H9 (cell line): ENCODE data around the gene ARHGAP22. TPM values are rescaled to one million over a fixed set of nuclear protein-coding genes. Genes with fewer than 3 reads are reported as not detected.

Experiments
- DNase-seq: peaks from one replicate; pipeline ENCODE4 v3.0.0-alpha.2; 2017
- H2AFZ ChIP-seq: one replicate; pipeline ENCODE4 v1.6.1; 2013; ENCODE audit warnings: mild to moderate bottlenecking, low read length, control low read depth, moderate library complexity
- H2AK5ac ChIP-seq: 2 replicates; pipeline ENCODE4 v1.6.1; 2013; ENCODE audit warnings: low read length, control low read depth, mixed read lengths; ENCODE audit not compliant: insufficient read length
- H2BK120ac ChIP-seq: one replicate; pipeline ENCODE4 v1.6.1; 2013; ENCODE audit warnings: low read depth, mild to moderate bottlenecking, low read length, control low read depth, inconsistent platforms; ENCODE audit not compliant: poor library complexity, severe bottlenecking
- H2BK12ac ChIP-seq: 2 replicates; pipeline ENCODE4 v1.6.1; 2013; ENCODE audit warnings: low read length, control low read depth, mixed read lengths, low read depth; ENCODE audit not compliant: insufficient read length
- H2BK15ac ChIP-seq: 2 replicates; pipeline ENCODE4 v1.6.1; 2013; ENCODE audit warnings: low read depth, low read length, control low read depth
- H2BK20ac ChIP-seq: one replicate; pipeline ENCODE4 v1.6.1; 2013; ENCODE audit warnings: low read depth, mild to moderate bottlenecking, low read length, control low read depth, inconsistent platforms; ENCODE audit not compliant: poor library complexity, severe bottlenecking
- H2BK5ac ChIP-seq: 2 replicates; pipeline ENCODE4 v1.6.1; 2013; ENCODE audit warnings: low read length, control low read depth, mixed read lengths; ENCODE audit not compliant: insufficient read length
- H3K14ac ChIP-seq: 2 replicates; pipeline ENCODE4 v1.6.1; 2013; ENCODE audit warnings: low read length, control low read depth; ENCODE audit not compliant: insufficient read depth
- H3K18ac ChIP-seq: 2 replicates; pipeline ENCODE4 v1.6.1; 2013; ENCODE audit warnings: low read depth, mild to moderate bottlenecking, mixed read lengths, low read length, control low read depth; ENCODE audit not compliant: insufficient read length
- H3K23ac ChIP-seq: 2 replicates; pipeline ENCODE4 v1.6.1; 2013; ENCODE audit warnings: low read length, control low read depth, mixed read lengths, low read depth; ENCODE audit not compliant: insufficient read length
- H3K23me2 ChIP-seq: 2 replicates; pipeline ENCODE4 v1.6.1; 2013; ENCODE audit warnings: low read depth, mild to moderate bottlenecking, mixed read lengths, low read length, control low read depth; ENCODE audit not compliant: insufficient read length, poor library complexity, severe bottlenecking
- H3K27ac ChIP-seq: 2 replicates; pipeline ENCODE4 v1.5.1; 2013; ENCODE audit warnings: low read length, control low read depth, mixed read lengths, low read depth; ENCODE audit not compliant: insufficient read length
- H3K27me3 ChIP-seq: 2 replicates; pipeline ENCODE4 v1.6.1; 2013; ENCODE audit warnings: low read length, control low read depth, inconsistent platforms; ENCODE audit not compliant: insufficient read depth
- H3K4ac ChIP-seq: 2 replicates; pipeline ENCODE4 v1.6.1; 2013; ENCODE audit warnings: low read depth, mild to moderate bottlenecking, control low read depth, inconsistent platforms, low read length, moderate library complexity
- H3K4me1 ChIP-seq: 2 replicates; pipeline ENCODE4 v1.6.1; 2013; ENCODE audit warnings: low read length, control low read depth, inconsistent platforms; ENCODE audit not compliant: insufficient read depth
- H3K4me2 ChIP-seq: 2 replicates; pipeline ENCODE4 v1.6.1; 2013; ENCODE audit warnings: low read length, control low read depth, mixed read lengths; ENCODE audit not compliant: insufficient read length, insufficient read depth
- H3K56ac ChIP-seq: 2 replicates; pipeline ENCODE4 v1.6.1; 2013; ENCODE audit warnings: low read depth, mild to moderate bottlenecking, mixed read lengths, low read length, control low read depth; ENCODE audit not compliant: insufficient read length
- H3K79me1 ChIP-seq: 2 replicates; pipeline ENCODE4 v1.6.1; 2013; ENCODE audit warnings: low read depth, mild to moderate bottlenecking, moderate library complexity, low read length, control low read depth, inconsistent platforms; ENCODE audit not compliant: insufficient read depth, poor library complexity, severe bottlenecking
- H3K79me2 ChIP-seq: 2 replicates; pipeline ENCODE4 v1.6.1; 2013; ENCODE audit warnings: low read length, control low read depth, inconsistent platforms; ENCODE audit not compliant: insufficient read depth
- H3K9ac ChIP-seq: 2 replicates; pipeline ENCODE4 v1.6.1; 2013; ENCODE audit warnings: low read length, control low read depth, mixed read lengths; ENCODE audit not compliant: insufficient read length; ENCODE audit errors: extremely low read depth
- H3K9me3 ChIP-seq: one replicate; pipeline ENCODE4 v1.6.1; 2013; ENCODE audit warnings: low read depth, low read length, inconsistent platforms; ENCODE audit not compliant: control insufficient read depth
- H3T11ph ChIP-seq: one replicate; pipeline ENCODE4 v1.6.1; 2013; ENCODE audit warnings: mild to moderate bottlenecking, low read length, control low read depth, inconsistent platforms
- H4K20me1 ChIP-seq: one replicate; pipeline ENCODE4 v1.6.1; 2013; ENCODE audit not compliant: control insufficient read depth, insufficient read length, insufficient read depth
- H4K5ac ChIP-seq: 2 replicates; pipeline ENCODE4 v1.6.1; 2013; ENCODE audit warnings: low read depth, mild to moderate bottlenecking, mixed read lengths, low read length, control low read depth; ENCODE audit not compliant: insufficient read length
- H4K8ac ChIP-seq: replicated peaks from 2 replicates; pipeline ENCODE4 v1.6.1; 2013; ENCODE audit warnings: low read length, control low read depth, mixed read lengths, low read depth; ENCODE audit not compliant: insufficient read length
- H4K91ac ChIP-seq: 2 replicates; pipeline ENCODE4 v1.6.1; 2013; ENCODE audit warnings: low read depth, mild to moderate bottlenecking, moderate library complexity, mixed read lengths, low read length, control low read depth; ENCODE audit not compliant: insufficient read length
- H3K27ac Mint-ChIP-seq, 3 experiments: 2 replicates in 2 of 3; 3 replicates in 1 of 3; pipeline ENCODE4 v1.8.0; 2020 to 2021; ENCODE audit warnings: mixed read lengths in 3 of 3, mild to moderate bottlenecking in 1 of 3, moderate library complexity in 1 of 3
- H3K27me3 Mint-ChIP-seq: 2 replicates; pipeline ENCODE4 v1.8.0; 2021; ENCODE audit warnings: low read depth, mild to moderate bottlenecking, moderate library complexity, mixed read lengths
- H3K36me3 Mint-ChIP-seq, 3 experiments: 2 replicates in 2 of 3; 3 replicates in 1 of 3; pipeline ENCODE4 v1.8.0; 2020 to 2021; ENCODE audit warnings: low read depth in 3 of 3, mixed read lengths in 3 of 3; ENCODE audit not compliant: insufficient read depth in 1 of 3
- H3K4me1 Mint-ChIP-seq, 2 experiments: 2 replicates each; pipeline ENCODE4 v1.8.0; 2020; ENCODE audit warnings: mixed read lengths in 2 of 2
- H3K4me3 Mint-ChIP-seq, 2 experiments: 2 replicates in 1 of 2; 3 replicates in 1 of 2; pipeline ENCODE4 v1.8.0; 2020 to 2021; ENCODE audit warnings: mild to moderate bottlenecking in 2 of 2, mixed read lengths in 2 of 2, moderate library complexity in 1 of 2
- H3K9me3 Mint-ChIP-seq, 2 experiments: 2 replicates in 1 of 2; 3 replicates in 1 of 2; pipeline ENCODE4 v1.8.0; 2020; ENCODE audit warnings: mild to moderate bottlenecking in 2 of 2, mixed read lengths in 2 of 2, moderate library complexity in 1 of 2
- WGBS: extraction: QIAGEN DNeasy Blood & Tissue Kit; methylation state at CpG from one replicate; pipeline ENCODE4 v1.1.7; 2013; ENCODE audit warnings: missing lambda C conversion rate, low lambda C conversion rate, mixed read lengths; ENCODE audit not compliant: insufficient read length; ENCODE audit errors: extremely low coverage; 5-methylcytosine and 5-hydroxymethylcytosine counted together
- total RNA-seq: library from RNA; stranded (reverse); gene quantifications from 2 replicates; pipeline ENCODE4 v1.2.1, GENCODE V29; 2021
- TF ChIP-seq, protein P1 (sequence below): fragments of 200-600 bp; sonication (generic); conservative IDR thresholded peaks from 3 replicates; pipeline ENCODE4 v1.8.0; 2021; ENCODE audit warnings: antibody characterized with exemption, mild to moderate bottlenecking

ARHGAP22 gene
- total RNA-seq, 1 experiment from 2014 or later, result 7.4 TPM

DNA sequence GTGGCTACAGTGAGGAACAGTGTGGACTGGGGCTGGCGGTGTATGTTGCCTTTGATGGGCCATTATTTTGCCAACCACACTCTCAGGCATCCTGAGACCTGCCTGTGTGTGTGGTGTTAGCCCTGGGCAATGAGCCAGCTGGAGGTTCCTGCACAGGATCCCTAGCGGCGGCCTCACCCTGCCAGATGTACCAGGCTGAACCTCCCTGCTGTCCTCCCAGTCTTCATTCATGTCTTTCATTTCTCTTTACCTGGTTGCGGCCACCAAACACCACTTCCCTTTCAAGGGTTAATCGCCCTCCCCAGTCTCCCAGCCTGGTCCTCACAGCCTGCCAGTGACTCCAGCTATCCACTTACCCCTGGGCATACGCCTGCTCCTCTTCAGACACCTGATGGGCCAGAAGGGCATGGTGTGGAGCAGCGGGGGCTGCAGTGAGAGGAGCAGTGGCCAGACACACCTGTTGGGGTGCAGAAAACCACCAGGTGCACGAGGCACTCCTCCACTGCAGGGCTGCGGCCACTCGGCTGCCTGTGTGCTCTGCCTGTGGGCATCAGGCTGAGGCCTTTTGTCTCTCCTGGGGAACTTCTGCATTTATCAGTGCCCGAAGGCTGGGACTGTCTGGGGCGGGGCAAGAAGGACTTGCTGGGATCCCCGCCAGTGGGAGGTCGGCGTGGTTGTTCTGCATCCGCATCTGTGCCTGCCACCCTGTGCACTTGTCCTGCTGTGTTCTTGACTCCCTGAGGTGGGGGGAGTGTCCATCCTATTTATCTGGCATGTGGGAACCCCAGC, 111.6 kb downstream of the ARHGAP22 start:
- no peak overlapping the region for H3K27ac ChIP-seq
- H3K14ac ChIP-seq, result peak overlapping the region; percentile 4; the same call in 1 of the 2 replicates
- H3K27me3 ChIP-seq, result no peaks in the 10 kb centered on the region
- no peak overlapping the region for H3K9ac ChIP-seq
- Mint-ChIP-seq H3K27me3 (no peaks in the 10 kb centered on the region; the same call in 1 of the 2 replicates), H3K27ac (no peak overlapping the region; a peak in 1 of 7 replicates), H3K9me3 (no peaks in the 10 kb centered on the region), H3K36me3 (no peaks in the 10 kb centered on the region; a peak in 1 of 7 replicates), H3K4me3 (no peak overlapping the region), H3K4me1 (peaks cover 8 to 16% of the 10 kb centered on the region in 2 experiments; a peak in 3 of 4 replicates)
- no peak overlapping the region for H3K4ac ChIP-seq
- DNase-seq, result peak; percentile 27
- no peak overlapping the region for H2AFZ ChIP-seq
- no peaks in the 10 kb centered on the region for H3K79me2 ChIP-seq
- no peak overlapping the region for H4K91ac ChIP-seq
- TF ChIP-seq, protein P1, sequence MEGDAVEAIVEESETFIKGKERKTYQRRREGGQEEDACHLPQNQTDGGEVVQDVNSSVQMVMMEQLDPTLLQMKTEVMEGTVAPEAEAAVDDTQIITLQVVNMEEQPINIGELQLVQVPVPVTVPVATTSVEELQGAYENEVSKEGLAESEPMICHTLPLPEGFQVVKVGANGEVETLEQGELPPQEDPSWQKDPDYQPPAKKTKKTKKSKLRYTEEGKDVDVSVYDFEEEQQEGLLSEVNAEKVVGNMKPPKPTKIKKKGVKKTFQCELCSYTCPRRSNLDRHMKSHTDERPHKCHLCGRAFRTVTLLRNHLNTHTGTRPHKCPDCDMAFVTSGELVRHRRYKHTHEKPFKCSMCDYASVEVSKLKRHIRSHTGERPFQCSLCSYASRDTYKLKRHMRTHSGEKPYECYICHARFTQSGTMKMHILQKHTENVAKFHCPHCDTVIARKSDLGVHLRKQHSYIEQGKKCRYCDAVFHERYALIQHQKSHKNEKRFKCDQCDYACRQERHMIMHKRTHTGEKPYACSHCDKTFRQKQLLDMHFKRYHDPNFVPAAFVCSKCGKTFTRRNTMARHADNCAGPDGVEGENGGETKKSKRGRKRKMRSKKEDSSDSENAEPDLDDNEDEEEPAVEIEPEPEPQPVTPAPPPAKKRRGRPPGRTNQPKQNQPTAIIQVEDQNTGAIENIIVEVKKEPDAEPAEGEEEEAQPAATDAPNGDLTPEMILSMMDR, result no peak
- no peak overlapping the region for H3K18ac ChIP-seq
- H4K20me1 ChIP-seq, result no peaks in the 10 kb centered on the region
- H3K79me1 ChIP-seq, result no peaks in the 10 kb centered on the region
- no peak overlapping the region for H3K4me2 ChIP-seq
- H3K23me2 ChIP-seq, result no peaks in the 10 kb centered on the region
- no peak overlapping the region for H4K5ac ChIP-seq
- H3K56ac ChIP-seq, result no peak overlapping the region
- no peak overlapping the region for H4K8ac ChIP-seq
- H2BK5ac ChIP-seq, result no peak overlapping the region
- no peaks in the 10 kb centered on the region for H3K9me3 ChIP-seq
- no CpG with 5 or more reads among the region's 16 CpGs for WGBS
- no peaks in the 10 kb centered on the region for H3K4me1 ChIP-seq
- H2BK12ac ChIP-seq, result no peak overlapping the region
- H2BK20ac ChIP-seq, result no peak overlapping the region
- H2BK120ac ChIP-seq, result no peak overlapping the region
- H2BK15ac ChIP-seq, result no peak overlapping the region
- H3K23ac ChIP-seq, result no peak overlapping the region
- no peak overlapping the region for H2AK5ac ChIP-seq
- no peak overlapping the region for H3T11ph ChIP-seq
